Chondrocyte (in vitro differentiated cells): ENCODE measurements around the gene ADIPOR2. TPM values are rescaled to one million over a fixed set of nuclear protein-coding genes. Genes with fewer than 3 reads are reported as not detected.
"Not testable (repeated sequence)": the region's sequence is repeated elsewhere in the genome, so short reads cannot be mapped to it uniquely, and the experiment has no call there.

Source experiments
- DNase-seq: peaks from one replicate; pipeline ENCODE4 v3.0.0; 2021; ENCODE audit warnings: mixed read lengths, low spot score
- H3K27ac Mint-ChIP-seq: one replicate; pipeline ENCODE4 v1.8.0; 2021; ENCODE audit warnings: mild to moderate bottlenecking, moderate library complexity, mixed read lengths; ENCODE audit not compliant: unreplicated experiment
- H3K27me3 Mint-ChIP-seq: 2 replicates; pipeline ENCODE4 v1.8.0; 2021; ENCODE audit warnings: low read depth, mixed read lengths
- H3K36me3 Mint-ChIP-seq: 2 replicates; pipeline ENCODE4 v1.8.0; 2021; ENCODE audit warnings: low read depth, mixed read lengths
- H3K4me1 Mint-ChIP-seq: 2 replicates; pipeline ENCODE4 v1.8.0; 2021; ENCODE audit warnings: low read depth, mild to moderate bottlenecking, mixed read lengths
- H3K4me3 Mint-ChIP-seq: one replicate; pipeline ENCODE4 v1.8.0; 2021; ENCODE audit warnings: mild to moderate bottlenecking, moderate library complexity, mixed read lengths; ENCODE audit not compliant: unreplicated experiment
- H3K9me3 Mint-ChIP-seq: 2 replicates; pipeline ENCODE4 v1.8.0; 2021; ENCODE audit warnings: low read depth, mixed read lengths
- CTCF ChIP-seq: fragments of 200-600 bp; sonication (generic); IDR thresholded peaks from 2 replicates; pipeline ENCODE4 v1.5.0; 2021; ENCODE audit warnings: antibody characterized with exemption, mild to moderate bottlenecking, moderate library complexity
- total RNA-seq: library from RNA; stranded (reverse); gene quantifications from 3 replicates; pipeline ENCODE4 v1.2.1, GENCODE V29; 2021

The ADIPOR2 gene
- total RNA-seq, 1 donor from 2014 or later, result 35.6 TPM

GRCh38 chr12:1706632-1706980 lies 15.7 kb downstream of the ADIPOR2 start:
- no peak for DNase-seq
- Mint-ChIP-seq H3K9me3 (no peaks in the 10 kb centered on the region), H3K27ac (no peak overlapping the region), H3K27me3 (no peaks in the 10 kb centered on the region), H3K4me3 (no peak overlapping the region), H3K36me3 (no peaks in the 10 kb centered on the region), H3K4me1 (peaks cover 7% of the 10 kb centered on the region)
- no peak for TF ChIP-seq CTCF

- no peak for DNase-seq
- Mint-ChIP-seq H3K27ac (no peak overlapping the region), H3K36me3 (no peaks in the 10 kb centered on the region), H3K27me3 (no peaks in the 10 kb centered on the region), H3K4me3 (no peak overlapping the region), H3K4me1 (peaks cover 11% of the 10 kb centered on the region), H3K9me3 (no peaks in the 10 kb centered on the region)
- TF ChIP-seq CTCF, result no peak
These were observed 16.2 kb downstream of the ADIPOR2 start for GRCh38 chr12:1707051-1707450.

GRCh38 chr12:1709968-1710367 lies 19.1 kb downstream of the ADIPOR2 start:
- H3K9me3 Mint-ChIP-seq, H3K4me3 Mint-ChIP-seq, H3K4me1 Mint-ChIP-seq, DNase-seq, H3K27ac Mint-ChIP-seq, H3K36me3 Mint-ChIP-seq, H3K27me3 Mint-ChIP-seq: not testable (repeated sequence)

- H3K27me3 Mint-ChIP-seq, H3K9me3 Mint-ChIP-seq, H3K36me3 Mint-ChIP-seq, H3K4me1 Mint-ChIP-seq, DNase-seq, H3K4me3 Mint-ChIP-seq, H3K27ac Mint-ChIP-seq: not testable (repeated sequence)
These were observed 20.0 kb downstream of the ADIPOR2 start for GRCh38 chr12:1710870-1711269.

GRCh38 chr12:1711536-1712211 lies 20.8 kb downstream of the ADIPOR2 start:
- not testable (repeated sequence) for H3K36me3 Mint-ChIP-seq, H3K9me3 Mint-ChIP-seq, H3K4me3 Mint-ChIP-seq, DNase-seq, H3K27me3 Mint-ChIP-seq, H3K27ac Mint-ChIP-seq
- H3K4me1 Mint-ChIP-seq, result peaks cover 14% of the 10 kb centered on the region

GRCh38 chr12:1712305-1712704 lies 21.4 kb downstream of the ADIPOR2 start:
- H3K27ac Mint-ChIP-seq, DNase-seq: not testable (repeated sequence)

GRCh38 chr12:1712852-1713251 lies 22.0 kb downstream of the ADIPOR2 start:
- not testable (repeated sequence) for H3K9me3 Mint-ChIP-seq, DNase-seq, H3K4me3 Mint-ChIP-seq, H3K27me3 Mint-ChIP-seq, H3K36me3 Mint-ChIP-seq, H3K27ac Mint-ChIP-seq
- H3K4me1 Mint-ChIP-seq, result peaks cover 18% of the 10 kb centered on the region

More at GRCh38 chr12:1712305-1712704, 21.4 kb downstream of the ADIPOR2 start:
- H3K36me3 Mint-ChIP-seq, H3K27me3 Mint-ChIP-seq, H3K4me3 Mint-ChIP-seq, H3K9me3 Mint-ChIP-seq: not testable (repeated sequence)
- peaks cover 18% of the 10 kb centered on the region for H3K4me1 Mint-ChIP-seq

GRCh38 chr12:1713783-1714348 lies 23.0 kb downstream of the ADIPOR2 start:
- not testable (repeated sequence) for H3K4me3 Mint-ChIP-seq, H3K27me3 Mint-ChIP-seq, H3K27ac Mint-ChIP-seq, DNase-seq, H3K9me3 Mint-ChIP-seq, H3K36me3 Mint-ChIP-seq
- H3K4me1 Mint-ChIP-seq, result peaks cover 18% of the 10 kb centered on the region

- not testable (repeated sequence) for H3K9me3 Mint-ChIP-seq, DNase-seq, H3K27ac Mint-ChIP-seq, H3K36me3 Mint-ChIP-seq, H3K27me3 Mint-ChIP-seq, H3K4me3 Mint-ChIP-seq
- peaks cover 23% of the 10 kb centered on the region for H3K4me1 Mint-ChIP-seq
These were observed 24.6 kb downstream of the ADIPOR2 start for GRCh38 chr12:1715459-1715858.
